Neural crest cell (in vitro differentiated cells): ENCODE measurements around the gene SEPTIN7. TPM values are rescaled to one million over a fixed set of nuclear protein-coding genes. Genes with fewer than 3 reads are reported as not detected.

Experiments used
- DNase-seq: peaks from one replicate; pipeline ENCODE4 v3.0.0; 2021; ENCODE audit warnings: low read depth, mixed read lengths, low spot score
- H3K27ac Mint-ChIP-seq: one replicate; pipeline ENCODE4 v1.8.0; 2021; ENCODE audit warnings: mild to moderate bottlenecking, mixed read lengths; ENCODE audit not compliant: unreplicated experiment
- H3K27me3 Mint-ChIP-seq: 2 replicates; pipeline ENCODE4 v1.8.0; 2021; ENCODE audit warnings: low read depth, mild to moderate bottlenecking, mixed read lengths
- H3K36me3 Mint-ChIP-seq: 2 replicates; pipeline ENCODE4 v1.8.0; 2021; ENCODE audit warnings: low read depth, mild to moderate bottlenecking, mixed read lengths
- H3K4me1 Mint-ChIP-seq: 2 replicates; pipeline ENCODE4 v1.8.0; 2021; ENCODE audit warnings: mixed read lengths
- H3K4me3 Mint-ChIP-seq: one replicate; pipeline ENCODE4 v1.8.0; 2021; ENCODE audit warnings: mild to moderate bottlenecking, mixed read lengths
- H3K9me3 Mint-ChIP-seq: 2 replicates; pipeline ENCODE4 v1.8.0; 2021; ENCODE audit warnings: mixed read lengths
- total RNA-seq: library from RNA; stranded (reverse); gene quantifications from 2 replicates; pipeline ENCODE4 v1.2.1, GENCODE V29; 2021
- TF ChIP-seq, protein P1 (sequence below): fragments of 200-600 bp; sonication (generic); conservative IDR thresholded peaks from 2 replicates; pipeline ENCODE4 v1.5.0; 2021; ENCODE audit warnings: antibody characterized with exemption, mild to moderate bottlenecking

Gene SEPTIN7
- total RNA-seq, 1 donor from 2014 or later: 210 TPM

DNA sequence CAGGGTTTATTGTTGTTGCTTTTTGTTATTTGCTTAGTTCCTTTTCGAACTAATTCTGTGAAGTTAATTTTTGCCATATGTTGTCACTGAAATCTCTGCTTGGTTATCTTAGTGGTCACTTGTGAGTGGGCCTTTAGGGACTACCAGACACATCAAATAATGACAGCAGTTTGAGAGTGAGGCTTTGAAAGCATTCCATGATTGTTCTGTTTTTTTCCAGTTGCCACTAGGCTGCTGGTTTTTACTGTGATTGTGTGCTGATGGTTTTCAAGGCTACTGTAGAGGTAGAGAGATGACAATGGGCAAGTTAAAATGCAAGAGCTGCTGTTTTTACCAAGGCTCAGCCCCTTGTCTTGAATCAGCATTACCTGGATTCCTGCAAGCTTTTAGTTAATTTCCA is 20.0 kb downstream of the SEPTIN7 start:
- Mint-ChIP-seq H3K36me3 (peaks cover 56% of the 10 kb centered on the region), H3K27ac (no peak overlapping the region), H3K9me3 (peaks cover 34% of the 10 kb centered on the region), H3K4me3 (no peak overlapping the region), H3K4me1 (peaks cover 3% of the 10 kb centered on the region), H3K27me3 (no peaks in the 10 kb centered on the region)
- TF ChIP-seq, protein P1, sequence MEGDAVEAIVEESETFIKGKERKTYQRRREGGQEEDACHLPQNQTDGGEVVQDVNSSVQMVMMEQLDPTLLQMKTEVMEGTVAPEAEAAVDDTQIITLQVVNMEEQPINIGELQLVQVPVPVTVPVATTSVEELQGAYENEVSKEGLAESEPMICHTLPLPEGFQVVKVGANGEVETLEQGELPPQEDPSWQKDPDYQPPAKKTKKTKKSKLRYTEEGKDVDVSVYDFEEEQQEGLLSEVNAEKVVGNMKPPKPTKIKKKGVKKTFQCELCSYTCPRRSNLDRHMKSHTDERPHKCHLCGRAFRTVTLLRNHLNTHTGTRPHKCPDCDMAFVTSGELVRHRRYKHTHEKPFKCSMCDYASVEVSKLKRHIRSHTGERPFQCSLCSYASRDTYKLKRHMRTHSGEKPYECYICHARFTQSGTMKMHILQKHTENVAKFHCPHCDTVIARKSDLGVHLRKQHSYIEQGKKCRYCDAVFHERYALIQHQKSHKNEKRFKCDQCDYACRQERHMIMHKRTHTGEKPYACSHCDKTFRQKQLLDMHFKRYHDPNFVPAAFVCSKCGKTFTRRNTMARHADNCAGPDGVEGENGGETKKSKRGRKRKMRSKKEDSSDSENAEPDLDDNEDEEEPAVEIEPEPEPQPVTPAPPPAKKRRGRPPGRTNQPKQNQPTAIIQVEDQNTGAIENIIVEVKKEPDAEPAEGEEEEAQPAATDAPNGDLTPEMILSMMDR: no peak
- no peak for DNase-seq

DNA sequence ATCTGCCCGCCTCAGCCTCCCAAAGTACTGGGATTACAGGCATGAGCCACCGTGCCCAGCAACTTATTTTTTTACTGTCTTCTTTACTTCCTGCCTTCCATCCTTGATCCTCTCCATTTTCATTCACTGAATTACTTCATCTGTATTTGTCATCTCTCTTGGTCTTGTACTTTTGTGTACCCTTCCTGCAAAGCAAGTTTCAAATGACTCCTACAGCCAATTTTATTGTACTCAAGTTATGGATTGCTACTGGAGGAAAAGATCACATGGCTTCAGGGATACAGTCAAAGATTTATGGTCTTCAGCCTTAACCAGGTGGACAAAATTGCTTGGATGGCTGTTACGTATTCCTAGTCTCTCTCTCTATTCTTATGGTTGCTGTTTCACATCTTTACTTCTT is 22.6 kb downstream of the SEPTIN7 start:
- Mint-ChIP-seq H3K36me3 (peaks cover 33% of the 10 kb centered on the region), H3K4me3 (no peak overlapping the region), H3K27ac (no peak overlapping the region)

DNA sequence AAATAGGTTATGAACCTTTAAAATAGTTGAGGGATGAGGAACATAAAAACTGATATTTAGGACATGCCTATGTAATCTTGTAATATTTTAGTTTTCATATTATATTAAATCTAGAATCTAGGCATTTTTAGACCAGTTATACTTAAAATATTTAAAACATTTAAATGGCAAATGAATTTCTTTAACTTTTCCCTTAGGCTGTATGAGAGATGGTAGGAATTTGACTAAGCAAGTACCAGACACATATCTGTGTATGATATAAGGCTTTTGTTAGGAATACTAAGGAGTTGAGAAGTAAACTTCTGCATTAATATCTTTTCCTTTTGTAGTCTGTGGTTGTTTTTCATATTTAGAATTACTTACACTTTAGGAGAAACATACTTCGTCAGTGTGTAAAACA is 25.1 kb downstream of the SEPTIN7 start:
- H3K4me1 Mint-ChIP-seq: peaks cover 24% of the 10 kb centered on the region
- H3K27me3 Mint-ChIP-seq: no peaks in the 10 kb centered on the region
- no peak overlapping the region for H3K4me3 Mint-ChIP-seq
- H3K27ac Mint-ChIP-seq: no peak overlapping the region
- no peak for DNase-seq
- H3K9me3 Mint-ChIP-seq: peaks cover 3% of the 10 kb centered on the region
- peaks cover 16% of the 10 kb centered on the region for H3K36me3 Mint-ChIP-seq
- TF ChIP-seq, protein P1: no peak

More for the DNA sequence above, 22.6 kb downstream of the SEPTIN7 start:
- no peak for DNase-seq
- H3K27me3 Mint-ChIP-seq: no peaks in the 10 kb centered on the region
- TF ChIP-seq, protein P1: no peak
- H3K9me3 Mint-ChIP-seq: peaks cover 18% of the 10 kb centered on the region
- peaks cover 8% of the 10 kb centered on the region for H3K4me1 Mint-ChIP-seq

DNA sequence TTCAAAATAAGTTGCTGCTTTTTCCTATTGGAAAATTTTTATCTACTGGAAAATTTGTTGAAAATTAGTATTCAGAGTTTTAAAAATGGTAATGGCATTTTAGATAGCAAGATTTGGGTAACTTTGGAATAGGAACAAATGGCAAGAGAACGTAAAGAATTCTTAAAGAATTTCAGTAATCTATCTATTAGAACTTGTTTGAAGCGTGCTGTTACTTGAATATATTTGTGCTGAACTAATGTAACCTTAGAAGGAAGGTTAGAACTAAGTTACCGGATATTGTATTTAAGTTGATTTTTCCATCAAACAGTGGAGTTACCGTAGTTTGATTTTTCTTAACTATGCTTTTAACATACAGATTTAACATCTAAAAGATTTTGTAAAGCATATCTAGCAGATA is 25.9 kb downstream of the SEPTIN7 start:
- TF ChIP-seq, protein P1: no peak
- Mint-ChIP-seq H3K4me1 (peaks cover 28% of the 10 kb centered on the region), H3K9me3 (peaks cover 3% of the 10 kb centered on the region), H3K36me3 (peaks cover 16% of the 10 kb centered on the region), H3K27ac (no peak overlapping the region), H3K4me3 (no peak overlapping the region), H3K27me3 (no peaks in the 10 kb centered on the region)
- no peak for DNase-seq

DNA sequence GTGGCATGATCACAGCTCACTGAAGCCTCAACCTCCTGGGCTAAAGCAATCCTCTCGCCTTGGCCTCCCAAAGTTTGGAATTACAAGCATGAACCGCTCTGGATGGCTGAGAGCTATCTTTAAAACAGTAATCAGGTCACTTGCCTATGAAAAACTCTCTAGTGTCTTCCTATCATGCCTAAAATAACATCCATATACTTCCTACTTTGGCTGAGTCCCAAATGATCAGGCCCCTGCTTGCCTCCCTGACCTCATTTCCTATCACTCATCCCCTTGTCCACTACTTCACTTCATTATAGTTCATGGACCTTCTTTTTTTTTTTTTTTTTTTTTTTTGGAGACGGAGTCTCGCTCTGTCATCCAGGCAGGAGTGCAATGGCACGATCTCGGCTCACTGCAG is 28.0 kb downstream of the SEPTIN7 start:
- Mint-ChIP-seq H3K27me3 (no peaks in the 10 kb centered on the region), H3K4me3 (no peak overlapping the region)
- DNase-seq: no peak

More for the DNA sequence above, 28.0 kb downstream of the SEPTIN7 start:
- TF ChIP-seq, protein P1: no peak
- Mint-ChIP-seq H3K9me3 (no peaks in the 10 kb centered on the region), H3K4me1 (peaks cover 28% of the 10 kb centered on the region), H3K27ac (no peak overlapping the region), H3K36me3 (peaks cover 11% of the 10 kb centered on the region)
